ENCODE data around the gene KCTD19. TPM values are rescaled to one million over a fixed set of nuclear protein-coding genes. Genes with fewer than 3 reads are reported as not detected.
"Not testable (repeated sequence)": the region's sequence is repeated elsewhere in the genome, so short reads cannot be mapped to it uniquely, and the experiment has no call there.

The KCTD19 gene
- total RNA-seq, result not detected
- long read RNA-seq, partial matches to known transcripts, result 0 of 2 reads
- long read RNA-seq, other reads (novel, unspliced or antisense), result 2 of 2 reads

DNA sequence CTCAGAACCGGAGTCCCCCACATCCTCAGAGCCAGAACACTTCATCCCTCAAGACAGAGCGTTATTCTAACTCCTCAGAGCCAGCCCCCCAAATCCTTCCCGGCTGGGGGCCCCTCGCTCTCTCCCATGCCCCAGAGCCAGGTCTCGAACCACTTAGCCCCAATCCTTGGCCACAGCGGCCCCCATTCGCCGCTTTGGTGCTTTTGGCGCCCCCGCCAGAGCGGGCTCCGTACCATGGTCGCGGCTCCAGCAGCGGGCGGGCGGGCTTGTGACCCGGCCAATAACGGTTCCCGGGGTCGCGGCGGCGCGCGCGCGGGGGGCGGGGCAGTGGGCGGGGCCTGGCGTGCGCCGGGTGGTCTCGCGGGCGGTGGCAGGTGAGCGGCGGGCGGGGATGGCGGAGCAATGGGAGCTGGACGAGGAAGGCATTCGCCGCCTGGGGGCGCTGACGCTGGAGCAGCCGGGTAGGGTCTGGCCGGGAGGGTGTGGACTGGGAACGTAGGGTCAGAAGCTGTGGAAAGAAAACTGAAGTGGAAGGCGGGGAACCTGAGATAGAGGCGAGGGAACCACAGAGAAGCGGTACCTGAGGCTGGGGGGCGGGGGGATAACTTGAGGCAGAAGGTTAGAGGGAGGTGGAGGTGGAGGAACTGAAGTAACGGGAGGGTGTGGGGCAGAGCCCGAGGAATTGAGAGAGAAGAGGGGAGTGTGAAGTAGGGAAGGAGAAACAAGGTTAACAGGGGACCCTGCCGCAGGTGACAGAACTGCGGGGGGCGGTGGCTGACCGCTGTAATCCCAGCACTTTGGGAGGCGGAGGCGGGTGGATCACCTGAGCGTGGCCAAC lies at the start of gene KCTD19, which contains the start of gene LRRC36:
TSS of gene KCTD19 (minus strand) at position 270 of the 838 bp plus-strand sequence. CDS start at position 236, 34 bp downstream.
TSS of gene LRRC36 (plus strand) at position 344 of the 838 bp plus-strand sequence. CDS start at position 392, 48 bp downstream.
- peak; percentile 91 for DNase-seq (ENCODE audit: low spot score)

DNA sequence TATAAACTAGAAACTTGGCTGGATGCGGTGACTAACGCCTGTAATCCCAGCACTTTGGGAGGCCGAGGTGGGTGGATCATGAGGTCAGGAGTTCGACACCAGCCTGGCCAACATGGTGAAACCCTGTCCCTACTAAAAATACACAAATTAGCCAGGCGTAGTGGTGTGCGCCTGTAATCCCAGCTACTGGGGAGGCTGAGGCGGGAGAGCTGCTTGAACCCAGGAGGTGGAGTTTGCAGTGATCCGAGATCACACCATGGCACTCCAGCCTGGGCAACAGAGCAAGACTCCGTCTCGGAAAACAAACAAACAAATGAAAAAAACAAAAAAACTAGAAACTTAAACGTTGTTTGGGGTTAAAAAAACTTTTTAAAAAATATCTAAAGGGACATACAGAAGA lies 49.5 kb upstream of the KCTD19 start:
- DNase-seq (ENCODE audit: low spot score), result not testable (repeated sequence)

DNA sequence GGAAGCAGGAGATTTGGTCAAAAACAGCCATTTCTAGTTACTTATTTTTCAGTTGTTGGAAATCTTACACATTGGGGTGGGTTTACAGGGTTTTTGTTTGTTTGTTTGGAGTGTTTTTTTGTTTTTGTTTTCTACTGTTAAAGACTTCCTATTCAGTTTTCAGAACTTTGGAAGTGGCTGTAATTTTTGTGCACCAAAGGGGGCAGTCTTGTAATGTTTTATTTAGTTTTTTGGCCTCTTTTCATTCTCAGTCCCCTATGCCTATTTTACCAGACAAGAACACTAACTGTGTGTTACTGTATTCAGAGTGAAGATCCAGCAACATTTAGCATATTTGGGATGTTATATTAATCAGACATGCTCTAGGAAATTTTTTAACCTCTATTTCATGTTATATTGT lies 46.1 kb upstream of the KCTD19 start:
- no peak for DNase-seq (ENCODE audit: low spot score)

DNA sequence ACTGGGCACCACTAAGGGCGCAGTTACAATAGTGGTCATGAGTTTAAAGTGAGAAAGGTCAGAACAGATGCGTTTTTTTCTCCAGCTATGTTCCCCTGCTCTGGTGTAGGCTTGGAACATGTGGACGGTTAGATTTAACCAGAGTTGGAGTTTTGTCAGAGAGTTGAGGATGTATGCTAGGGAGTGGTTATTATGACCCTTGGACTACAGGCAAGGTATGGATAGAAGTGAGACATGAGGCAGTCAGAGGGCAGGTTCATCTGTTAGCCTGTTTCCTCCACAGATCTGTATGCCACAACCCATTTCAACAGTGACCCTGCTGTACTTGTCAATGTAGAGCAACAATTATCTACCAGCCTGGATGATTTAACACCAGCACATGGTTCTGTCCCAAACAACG lies 44.1 kb upstream of the KCTD19 start:
- DNase-seq (ENCODE audit: low spot score), result no peak

DNA sequence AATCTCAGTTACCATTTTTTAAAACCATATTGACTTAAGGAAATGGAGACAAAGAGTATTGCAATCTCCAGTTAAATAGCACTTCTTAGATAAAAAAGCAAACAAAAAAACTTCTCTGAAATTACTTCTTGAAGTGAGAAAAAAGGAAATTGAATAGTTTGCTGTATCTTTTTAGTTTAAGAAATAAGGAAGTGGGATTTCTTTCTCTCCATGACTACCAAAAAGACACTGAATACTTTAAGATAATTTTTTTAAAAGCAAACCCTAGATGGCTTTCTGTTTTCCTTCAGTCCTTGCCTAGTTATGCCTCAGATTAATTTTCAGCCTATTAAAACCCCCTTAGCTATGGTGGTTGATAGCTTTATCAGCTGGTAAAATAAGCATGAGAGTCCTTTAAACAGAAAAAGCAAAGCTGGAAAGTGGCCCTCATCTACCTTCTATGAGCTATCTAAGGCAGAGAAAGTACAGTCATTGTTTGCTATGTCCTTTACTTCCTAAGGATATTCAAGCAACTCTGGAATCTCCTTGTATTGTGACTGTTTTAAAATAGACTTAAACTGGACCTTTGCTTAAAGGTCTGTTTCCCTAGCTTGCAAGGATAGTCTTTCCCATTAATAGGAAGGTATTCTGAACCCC lies 38.2 kb upstream of the KCTD19 start:
- no peak for DNase-seq (ENCODE audit: low spot score)

DNA sequence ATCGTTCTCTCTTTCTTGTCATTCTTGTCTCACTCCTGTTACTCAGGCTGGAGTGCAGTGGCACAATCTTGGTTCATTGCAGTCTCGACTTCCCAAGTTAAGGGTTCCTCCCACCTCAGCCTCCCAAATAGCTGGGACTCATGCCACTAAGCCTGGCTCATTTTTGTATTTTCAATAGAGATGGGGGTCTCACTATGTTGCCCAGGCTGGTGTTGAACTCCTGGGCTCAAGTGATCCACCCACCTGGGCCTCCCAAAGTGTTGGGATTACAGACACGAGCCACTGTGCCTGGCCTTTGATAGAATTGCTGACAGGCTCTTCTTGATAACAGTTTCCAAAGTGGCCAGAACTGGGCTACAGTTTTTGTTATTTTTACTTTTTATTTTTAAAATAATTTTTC lies 34.5 kb upstream of the KCTD19 start:
- no peak for DNase-seq (ENCODE audit: low spot score)

DNA sequence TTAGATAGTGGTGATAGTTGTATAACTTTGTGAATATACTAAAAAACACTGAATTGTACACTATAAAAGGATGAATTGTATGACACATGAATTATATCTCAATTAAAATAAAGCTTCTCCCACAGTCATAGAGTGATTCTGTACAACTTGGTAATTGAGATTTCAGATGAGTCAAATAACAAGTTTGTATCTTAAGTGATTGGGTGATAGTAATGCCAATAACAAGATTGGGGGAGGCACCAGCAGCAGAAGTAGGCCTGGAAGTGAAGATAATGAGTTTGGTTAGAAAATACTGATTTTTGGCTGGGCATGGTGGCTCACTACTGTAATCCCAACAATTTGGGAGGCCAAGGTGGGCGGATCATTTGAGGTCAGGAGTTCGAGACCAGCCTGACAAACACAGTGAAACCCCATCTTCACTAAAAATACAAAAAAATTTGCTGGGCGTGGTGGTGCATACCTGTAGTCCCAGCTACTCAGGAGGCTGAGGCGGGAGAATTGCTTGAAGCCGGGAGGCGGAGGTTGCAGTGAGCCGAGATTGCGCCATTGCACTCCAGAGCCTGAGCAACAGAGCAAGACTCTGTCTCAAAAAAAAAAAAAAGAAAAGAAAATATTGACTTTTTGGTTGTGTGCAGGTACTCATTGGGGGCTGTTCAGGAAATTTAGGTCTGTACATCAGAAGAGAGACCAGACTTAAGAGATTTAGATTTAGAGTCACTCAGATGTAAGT lies 33.2 kb upstream of the KCTD19 start:
- not testable (repeated sequence) for DNase-seq (ENCODE audit: low spot score)

DNA sequence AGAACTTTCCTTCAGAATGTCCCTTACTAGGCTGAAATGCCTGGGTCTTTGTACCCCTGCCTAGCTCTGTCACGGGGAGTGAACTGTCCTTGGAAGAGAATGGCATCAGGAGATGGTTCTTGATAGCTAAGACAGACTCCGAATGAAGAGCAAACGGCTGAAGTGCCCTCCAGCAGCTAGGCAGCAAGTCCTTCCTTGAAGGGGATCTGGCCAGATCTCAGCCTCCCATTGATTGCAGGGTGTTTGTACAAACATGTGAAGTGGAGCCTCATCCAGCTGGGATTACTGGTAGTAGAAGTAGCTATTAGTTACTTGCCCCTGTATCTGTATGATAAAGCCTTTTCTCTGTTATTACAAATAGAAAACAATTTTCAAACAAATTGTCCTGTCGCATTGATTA lies 31.0 kb upstream of the KCTD19 start:
- DNase-seq (ENCODE audit: low spot score), result no peak

DNA sequence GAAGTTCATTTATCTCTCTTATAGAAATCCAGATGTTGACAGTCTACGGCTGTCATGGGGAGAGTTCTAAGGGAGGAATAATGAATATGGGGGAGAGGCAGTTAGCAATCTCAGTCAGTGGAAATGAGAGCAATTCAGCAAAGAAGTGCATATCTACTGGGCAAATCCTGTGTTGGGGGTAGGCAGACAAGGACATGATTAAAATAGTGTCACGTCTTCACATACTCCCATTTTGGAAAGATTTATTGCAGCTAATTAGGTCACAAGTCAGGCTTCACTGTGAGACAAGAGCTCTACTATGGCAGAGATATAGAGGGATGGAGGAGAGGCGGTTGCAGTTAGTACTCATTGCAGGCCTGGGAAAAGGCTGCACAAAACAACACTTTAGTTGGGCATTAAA lies 29.9 kb upstream of the KCTD19 start:
- no peak for DNase-seq (ENCODE audit: low spot score)

DNA sequence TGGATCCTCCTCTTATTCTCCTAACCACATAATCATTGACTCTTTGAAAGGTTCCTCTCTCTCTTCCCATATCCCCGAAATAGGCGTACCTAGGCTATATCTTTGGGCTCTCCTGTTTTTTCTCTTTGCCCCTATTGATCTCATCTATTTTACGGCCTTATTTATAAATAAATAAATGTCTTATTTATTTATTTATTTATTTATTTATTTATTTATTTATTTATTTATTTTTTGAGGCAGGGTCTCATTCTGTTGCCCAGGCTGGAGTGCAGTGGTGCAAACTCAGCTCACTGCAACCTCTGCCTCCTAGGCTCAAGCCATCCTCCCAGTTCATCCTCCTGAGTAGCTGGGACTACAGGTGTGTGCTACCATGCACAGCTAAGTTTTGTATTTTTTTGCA lies 25.9 kb upstream of the KCTD19 start:
- not testable (repeated sequence) for DNase-seq (ENCODE audit: low spot score)

DNA sequence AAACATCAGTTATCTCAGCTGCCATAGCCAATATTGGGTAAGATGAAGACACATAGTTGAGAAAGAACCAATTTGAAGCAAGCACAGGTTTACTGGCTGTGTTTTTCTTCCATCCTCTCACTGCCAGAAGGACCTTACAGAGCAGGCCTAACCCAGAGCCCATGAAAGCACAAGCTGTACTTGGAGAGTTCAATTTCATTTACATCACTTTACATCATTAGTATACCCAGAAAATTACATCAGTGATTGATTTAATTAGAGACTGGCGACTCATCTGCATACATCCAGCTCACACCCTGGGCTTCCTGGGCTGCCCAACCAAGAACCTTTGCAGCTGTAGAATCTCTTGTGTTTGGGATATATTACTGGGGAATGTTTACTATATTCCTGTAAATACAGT lies 23.8 kb upstream of the KCTD19 start:
- no peak for DNase-seq (ENCODE audit: low spot score)

DNA sequence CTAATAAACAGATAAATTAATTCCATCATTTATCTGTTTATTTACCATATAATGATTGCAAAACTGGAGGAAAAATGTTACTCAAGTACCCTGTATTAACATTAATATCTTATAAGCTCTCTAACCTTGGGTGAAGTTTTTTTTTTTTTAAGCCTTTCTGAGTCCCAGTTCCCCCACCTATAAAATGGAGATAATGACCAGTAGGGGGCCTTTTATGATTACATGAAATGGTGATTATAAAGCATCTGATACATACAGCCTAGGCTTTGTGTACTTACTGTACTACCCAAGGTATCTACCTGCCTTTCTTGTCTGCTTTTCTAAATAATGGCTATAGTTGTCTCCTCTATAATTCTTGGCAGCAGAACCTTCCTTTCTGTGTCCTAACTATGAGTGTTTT lies 22.6 kb upstream of the KCTD19 start:
- no peak for DNase-seq (ENCODE audit: low spot score)

DNA sequence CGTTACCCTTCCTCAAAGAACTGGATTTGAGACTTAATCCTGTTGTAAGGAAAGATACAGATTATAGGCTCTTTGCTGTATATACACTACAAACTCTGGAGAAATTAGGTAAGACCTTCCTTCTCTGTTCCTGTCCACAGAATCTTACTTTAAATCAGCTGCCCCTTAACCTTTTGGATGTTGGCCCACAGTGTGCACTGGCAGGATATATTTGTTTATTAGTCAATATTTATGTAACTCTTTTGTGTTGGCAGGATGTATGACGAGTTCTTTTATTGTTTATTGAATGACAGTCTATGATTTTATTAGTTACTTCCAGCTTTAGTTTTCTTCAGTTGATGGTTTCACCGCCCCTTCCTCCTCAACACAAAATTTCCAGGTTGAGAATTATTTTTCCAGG lies 19.8 kb upstream of the KCTD19 start:
- no peak for DNase-seq (ENCODE audit: low spot score)

DNA sequence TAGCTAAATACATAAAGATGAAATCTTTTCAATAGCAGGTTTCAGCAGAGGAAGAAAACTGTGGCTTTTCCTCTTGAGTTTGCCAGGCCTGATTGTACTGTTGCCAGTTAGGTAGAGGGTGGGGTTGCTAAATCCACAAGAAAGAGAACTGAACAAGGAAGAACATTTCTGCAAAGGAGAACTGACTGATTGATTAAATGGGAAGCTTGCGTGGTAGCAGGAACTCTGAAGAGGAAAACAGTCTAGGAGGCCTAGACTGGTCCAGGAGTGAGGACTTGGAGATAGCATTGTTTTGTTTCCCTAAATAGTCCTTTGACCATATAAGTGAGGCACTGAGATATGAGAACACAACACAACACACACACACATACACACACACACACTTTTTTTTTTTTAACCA lies 18.9 kb upstream of the KCTD19 start:
- no peak for DNase-seq (ENCODE audit: low spot score)

DNA sequence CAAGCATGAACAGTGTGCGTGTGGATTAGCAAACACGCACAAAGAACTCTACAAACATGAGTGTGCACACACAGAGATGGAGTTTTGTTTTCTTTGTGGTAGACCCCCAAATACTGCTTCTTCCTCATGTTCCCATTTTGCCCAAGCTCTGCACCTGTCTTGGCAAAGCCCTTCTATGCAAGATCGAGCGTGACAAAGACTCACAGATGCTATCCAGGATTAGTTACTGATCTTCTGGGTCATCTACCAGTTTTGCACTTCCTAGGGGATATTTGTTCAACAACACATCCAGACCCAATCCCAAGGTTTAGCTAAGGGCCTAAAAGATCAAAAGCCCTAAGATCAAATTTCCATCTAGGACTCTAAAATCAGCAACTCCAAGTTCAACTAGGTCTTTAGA lies 16.1 kb upstream of the KCTD19 start:
- no peak for DNase-seq (ENCODE audit: low spot score)

DNA sequence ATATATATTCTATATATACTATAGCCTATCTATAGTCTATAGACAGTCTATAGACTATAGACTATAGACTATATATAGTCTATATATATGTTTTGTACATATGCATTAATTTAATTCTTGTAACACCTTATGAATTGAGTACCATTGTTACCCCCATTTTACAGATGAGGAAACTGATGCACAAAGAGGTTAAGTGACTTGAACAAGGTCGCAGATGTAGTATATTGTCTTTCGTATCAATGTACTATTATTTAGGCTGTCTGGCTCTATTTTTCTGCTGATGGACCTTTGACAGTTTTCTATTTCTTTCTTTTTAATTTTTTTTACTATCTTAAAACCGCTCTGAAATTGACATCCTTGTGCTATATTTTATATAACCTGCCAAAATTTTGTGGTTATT lies 14.7 kb upstream of the KCTD19 start:
- no peak for DNase-seq (ENCODE audit: low spot score)

DNA sequence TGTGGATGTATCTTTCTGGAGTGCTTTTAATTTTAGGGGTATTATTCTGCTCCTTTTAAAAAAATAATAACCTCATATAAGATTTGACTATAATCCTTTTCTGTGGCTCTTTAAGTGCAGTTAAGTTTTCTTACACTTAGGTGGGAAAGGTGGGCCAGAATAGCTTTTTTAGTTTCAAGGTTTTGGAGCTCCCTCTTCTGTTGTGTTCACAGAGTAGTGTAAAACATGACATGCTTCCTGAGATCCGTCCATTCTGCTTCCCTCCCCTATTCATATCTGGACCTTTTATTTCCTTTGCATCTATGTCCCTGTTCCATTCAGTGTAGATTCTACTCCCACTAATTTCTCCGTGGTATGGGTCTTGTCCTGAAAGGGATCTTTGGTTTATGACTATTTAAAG lies 12.9 kb upstream of the KCTD19 start:
- no peak for DNase-seq (ENCODE audit: low spot score)

DNA sequence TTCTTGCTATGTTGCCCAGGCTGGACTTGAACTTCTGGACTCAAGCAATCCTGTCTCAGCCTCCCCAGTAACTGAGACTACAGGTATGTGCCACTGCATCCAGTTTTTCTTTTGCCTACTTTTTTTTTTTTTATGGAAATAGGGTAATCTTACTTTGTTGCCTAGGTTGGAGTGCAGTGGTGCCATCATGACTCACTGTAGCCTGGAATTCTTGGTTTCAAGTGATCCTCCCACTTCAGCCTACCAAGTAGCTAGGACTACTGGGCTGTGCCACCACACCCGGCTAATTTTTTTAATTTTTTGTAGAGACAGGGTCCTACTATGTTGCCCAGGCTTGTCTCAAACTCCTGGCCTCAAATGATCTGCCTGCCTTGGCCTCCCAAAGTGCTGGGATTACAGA lies 10.1 kb upstream of the KCTD19 start:
- no peak for DNase-seq (ENCODE audit: low spot score)

DNA sequence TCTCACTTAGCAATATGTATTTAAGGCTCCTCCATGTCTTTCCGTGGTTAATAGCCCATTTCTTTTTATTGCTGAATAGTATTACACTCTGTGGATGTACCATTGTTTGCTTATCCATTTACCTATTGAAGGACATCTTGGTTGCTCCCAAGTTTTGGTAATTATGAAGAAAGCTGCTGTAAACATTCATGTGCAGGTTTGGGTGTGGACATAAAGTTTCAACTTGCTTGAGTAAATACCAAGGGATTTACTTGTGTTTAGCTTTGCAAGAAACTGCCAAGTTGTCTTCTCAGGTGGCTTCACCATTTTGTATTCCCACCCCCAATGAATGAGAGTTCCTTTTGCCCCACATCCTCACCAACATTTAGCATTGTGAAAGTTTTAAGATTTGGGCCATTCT lies 9.6 kb upstream of the KCTD19 start:
- no peak for DNase-seq (ENCODE audit: low spot score)

DNA sequence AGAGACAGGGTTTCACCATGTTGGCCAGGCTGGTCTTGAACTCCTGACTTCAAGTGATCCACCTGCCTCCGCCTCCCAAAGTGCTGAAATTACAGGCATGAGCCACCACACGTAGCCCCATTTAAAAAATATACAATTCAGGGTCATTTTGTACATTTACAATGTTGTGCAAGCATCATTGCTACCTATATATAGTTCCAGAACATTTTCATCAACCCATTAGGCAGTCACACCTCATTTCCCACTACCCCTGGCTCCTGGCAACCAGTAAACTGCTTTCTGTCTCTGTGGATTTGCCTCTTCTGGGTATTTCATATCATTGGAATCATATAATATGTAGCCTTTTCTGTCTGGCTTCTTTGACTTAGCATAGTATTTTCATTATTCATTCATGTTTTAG lies 6.8 kb upstream of the KCTD19 start:
- DNase-seq (ENCODE audit: low spot score), result no peak

DNA sequence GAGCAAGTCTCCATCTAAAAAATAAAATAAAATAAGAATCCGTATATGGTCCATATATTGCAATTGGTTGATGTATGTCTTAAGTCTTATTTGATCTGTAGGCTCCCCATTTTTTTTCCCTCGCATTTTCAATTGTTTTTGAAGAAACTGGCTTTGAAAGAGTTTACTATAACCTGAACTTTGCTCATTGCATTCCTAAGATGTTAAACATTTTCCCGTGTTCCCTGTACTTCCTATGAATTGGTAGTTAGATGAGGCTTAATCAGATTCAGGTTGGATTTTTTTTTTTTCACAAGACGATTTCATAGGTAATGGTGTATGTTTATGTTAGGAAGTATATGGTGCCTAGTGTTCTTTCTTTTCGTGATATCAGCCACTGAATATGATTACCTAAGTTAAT lies 3.4 kb upstream of the KCTD19 start:
- no peak for DNase-seq (ENCODE audit: low spot score)

DNA sequence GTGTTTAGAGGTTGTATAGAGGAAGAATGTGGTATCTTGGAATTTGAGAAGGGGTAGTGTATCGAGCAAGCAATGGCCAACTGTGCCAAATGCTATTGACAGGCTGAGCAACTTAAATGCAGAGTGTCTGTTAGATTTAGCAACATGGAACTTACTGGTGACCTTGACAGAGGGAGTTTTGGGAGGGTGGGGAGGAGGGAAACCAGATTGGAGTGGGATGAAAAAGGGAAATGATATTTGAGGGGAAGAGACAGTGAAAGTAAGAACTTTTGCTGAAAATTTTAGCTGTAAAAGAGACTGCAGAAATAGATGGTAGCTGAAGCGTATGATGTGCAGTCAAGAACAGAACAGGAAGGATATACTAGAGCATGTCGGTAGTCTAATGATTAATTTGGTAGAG lies 1.2 kb upstream of the KCTD19 start:
- DNase-seq (ENCODE audit: low spot score), result no peak
